ENCODE data around the gene KCNK2. TPM values are rescaled to one million over a fixed set of nuclear protein-coding genes. Genes with fewer than 3 reads are reported as not detected.
"Not testable (repeated sequence)": the region's sequence is repeated elsewhere in the genome, so short reads cannot be mapped to it uniquely, and the experiment has no call there.

The KCNK2 gene
- total RNA-seq, 1 donor from 2014 or later: 0.27 TPM

- ATAC-seq (ENCODE audit: poor library complexity) (no peak), DNase-seq (no peak)
- intact Hi-C loops (cut with DNase I): no loop called here
Observed at GRCh38 chr1:215140135-215140534, 57.6 kb downstream of the KCNK2 start.

- intact Hi-C loops (cut with DNase I): no loop called here
- DNase-seq (no peak), ATAC-seq (ENCODE audit: poor library complexity) (no peak)
Observed at GRCh38 chr1:215141460-215141859, 58.9 kb downstream of the KCNK2 start.

- DNase-seq (no peak), ATAC-seq (ENCODE audit: poor library complexity) (no peak)
- intact Hi-C loops (cut with DNase I): no loop called here
Observed at GRCh38 chr1:215143497-215143896, 61.0 kb downstream of the KCNK2 start.

- no peak for DNase-seq
- intact Hi-C loops (cut with DNase I): no loop called here
- ATAC-seq (ENCODE audit: poor library complexity): no peak
Observed at GRCh38 chr1:215146240-215146975, 63.9 kb downstream of the KCNK2 start.

GRCh38 chr1:215147024-215147423 is 64.5 kb downstream of the KCNK2 start:
- DNase-seq (no peak), ATAC-seq (ENCODE audit: poor library complexity) (no peak)
- intact Hi-C loops (cut with DNase I): no loop called here

GRCh38 chr1:215151841-215152549 is 69.5 kb downstream of the KCNK2 start:
- no peak for DNase-seq
- ATAC-seq (ENCODE audit: poor library complexity): no peak
- intact Hi-C loops (cut with DNase I): no loop called here

GRCh38 chr1:215156232-215156631 is 73.7 kb downstream of the KCNK2 start:
- intact Hi-C loops (cut with DNase I): no loop called here
- no peak for ATAC-seq (ENCODE audit: poor library complexity)

GRCh38 chr1:215160351-215160750 is 77.8 kb downstream of the KCNK2 start:
- no peak for DNase-seq
- no peak for ATAC-seq (ENCODE audit: poor library complexity)
- intact Hi-C loops (cut with DNase I): no loop called here

More at GRCh38 chr1:215156232-215156631, 73.7 kb downstream of the KCNK2 start:
- no peak for DNase-seq

- ATAC-seq (ENCODE audit: poor library complexity); intact Hi-C loops (cut with DNase I); DNase-seq: not testable (repeated sequence)
Observed at GRCh38 chr1:215163144-215163543, 80.6 kb downstream of the KCNK2 start.

GRCh38 chr1:215166886-215167285 is 84.3 kb downstream of the KCNK2 start:
- ATAC-seq (ENCODE audit: poor library complexity) (no peak), DNase-seq (no peak)
- intact Hi-C loops (cut with DNase I): no loop called here

GRCh38 chr1:215181518-215181917 is 99.0 kb downstream of the KCNK2 start:
- intact Hi-C loops (cut with DNase I): no loop called here
- DNase-seq (no peak), ATAC-seq (ENCODE audit: poor library complexity) (no peak)

GRCh38 chr1:215185067-215185620 is 102.6 kb downstream of the KCNK2 start:
- DNase-seq: no peak
- intact Hi-C loops (cut with DNase I): no loop called here
- ATAC-seq (ENCODE audit: poor library complexity): no peak

GRCh38 chr1:215188302-215188950 is 105.9 kb downstream of the KCNK2 start:
- intact Hi-C loops (cut with DNase I): no loop called here
- DNase-seq (no peak), ATAC-seq (ENCODE audit: poor library complexity) (no peak)

GRCh38 chr1:215192306-215192705 is 109.8 kb downstream of the KCNK2 start:
- intact Hi-C loops (cut with DNase I): no loop called here
- DNase-seq (no peak), ATAC-seq (ENCODE audit: poor library complexity) (no peak)

- ATAC-seq (ENCODE audit: poor library complexity) (no peak), DNase-seq (no peak)
- intact Hi-C loops (cut with DNase I): no loop called here
Observed at GRCh38 chr1:215198021-215198420, 115.5 kb downstream of the KCNK2 start.

- no peak for DNase-seq
- intact Hi-C loops (cut with DNase I): no loop called here
- ATAC-seq (ENCODE audit: poor library complexity): no peak
Observed at GRCh38 chr1:215200121-215200520, 117.6 kb downstream of the KCNK2 start.

GRCh38 chr1:215201283-215201682 is 118.7 kb downstream of the KCNK2 start:
- intact Hi-C loops (cut with DNase I): no loop called here
- no peak for DNase-seq
- no peak for ATAC-seq (ENCODE audit: poor library complexity)

- ATAC-seq (ENCODE audit: poor library complexity): no peak
- intact Hi-C loops (cut with DNase I): no loop called here
Observed at GRCh38 chr1:215202868-215203267, 120.3 kb downstream of the KCNK2 start.

GRCh38 chr1:215210167-215210566 is 127.6 kb downstream of the KCNK2 start:
- intact Hi-C loops (cut with DNase I): no loop called here
- DNase-seq (no peak), ATAC-seq (ENCODE audit: poor library complexity) (no peak)

More at GRCh38 chr1:215202868-215203267, 120.3 kb downstream of the KCNK2 start:
- DNase-seq: no peak

All from Right ventricle myocardium superior (tissue), 1 donor.